GM21825 (cell line): ENCODE data around the gene MYOC.
"Not testable (repeated sequence)": the region's sequence is repeated elsewhere in the genome, so short reads cannot be mapped to it uniquely, and the experiment has no call there.

Experiments
- ATAC-seq: cut with Tn5 transposase; IDR thresholded peaks from one replicate; pipeline ENCODE4 v1.9.1; 2021; ENCODE audit warnings: mild to moderate bottlenecking, moderate library complexity; ENCODE audit not compliant: unreplicated experiment

MYOC gene

GRCh38 chr1:171654201-171654941 is 1.9 kb upstream of the MYOC start:
- ATAC-seq = no peak

DNA sequence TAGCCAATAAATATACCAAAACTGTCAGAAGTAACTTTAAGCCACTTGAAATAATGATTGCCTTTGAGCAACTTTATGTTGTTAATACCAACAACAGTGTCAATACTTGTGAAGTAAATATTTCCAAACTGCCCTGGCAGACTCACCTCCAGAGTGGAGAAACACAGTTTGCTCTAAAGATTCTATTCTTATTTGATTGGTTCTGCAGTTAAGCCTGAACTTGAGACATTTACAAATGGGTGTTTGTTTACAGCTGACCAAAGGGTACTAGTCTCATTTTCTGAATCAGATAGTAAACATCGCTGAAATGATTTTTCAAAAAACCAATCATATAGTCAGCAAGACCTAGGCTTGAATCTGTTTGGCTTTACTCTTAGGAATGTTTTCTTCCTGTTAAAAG is 1.3 kb upstream of the MYOC start:
- no peak for ATAC-seq

- ATAC-seq = no peak
Observed at GRCh38 chr1:171646249-171646560, 6.3 kb downstream of the MYOC start.

DNA sequence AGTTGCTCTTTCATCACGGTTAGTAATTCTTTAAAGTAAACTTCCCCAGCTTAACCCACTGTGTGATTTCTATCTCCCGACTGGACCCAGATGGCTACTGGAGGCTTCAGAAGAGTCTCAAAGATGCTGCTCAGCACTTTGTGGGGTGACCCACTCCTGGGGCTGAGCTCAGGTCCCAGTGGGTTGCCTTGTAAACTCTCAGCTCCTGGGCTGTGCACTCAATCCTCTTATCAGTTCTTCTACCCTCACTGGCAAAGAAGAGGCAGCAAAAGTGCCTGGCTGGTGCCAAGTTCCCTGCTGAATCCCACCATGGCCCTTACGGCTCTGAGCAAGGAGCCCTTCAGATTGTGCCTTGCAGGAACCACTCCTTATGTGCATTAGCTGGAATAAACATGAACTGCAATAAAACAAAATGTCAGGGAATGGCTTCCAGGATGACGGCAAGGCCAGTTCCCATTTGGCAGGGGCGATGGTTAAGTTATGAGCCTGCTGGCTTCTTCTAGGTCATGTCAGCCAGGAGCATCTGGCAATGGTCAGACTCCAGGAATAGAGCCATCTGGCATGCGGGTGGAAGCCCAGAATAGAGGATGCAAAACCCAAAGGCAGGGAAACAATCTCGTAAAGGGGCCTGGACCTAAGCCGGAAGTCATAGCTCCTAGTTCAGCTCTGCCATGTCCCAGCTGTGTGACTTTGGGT is 6.8 kb downstream of the MYOC start:
- no peak for ATAC-seq

DNA sequence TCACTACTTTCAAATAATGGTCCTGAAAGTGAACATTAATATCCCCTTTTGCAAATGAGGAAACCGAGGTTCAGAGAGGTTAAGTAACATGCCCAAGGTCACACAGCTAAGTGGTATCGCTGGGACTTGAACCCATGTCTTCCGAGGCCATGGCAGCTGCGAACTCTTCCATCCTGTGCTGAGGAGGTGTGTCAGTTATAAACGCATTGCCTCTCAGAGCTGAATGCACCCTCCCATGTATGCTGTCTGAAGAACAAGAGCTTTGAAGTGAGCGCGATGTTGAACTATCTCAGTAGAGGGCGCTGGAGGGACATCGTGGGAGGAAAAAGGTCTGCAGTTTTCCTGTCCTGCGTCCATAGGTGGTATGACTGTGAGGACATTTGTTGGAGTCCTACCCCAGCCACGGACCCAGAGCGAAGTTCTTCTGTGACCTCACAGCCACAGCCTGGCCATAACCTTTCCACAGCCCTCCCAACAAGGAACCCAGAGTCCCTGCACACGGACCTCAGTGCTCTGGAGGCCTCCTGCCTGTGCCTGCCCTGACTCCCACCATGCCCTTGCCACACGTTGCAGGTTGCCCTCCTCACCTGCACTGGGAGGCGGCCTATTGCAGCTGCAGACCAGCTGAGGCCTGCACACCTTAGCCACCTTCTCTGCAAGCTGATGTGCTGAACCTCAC is 7.5 kb downstream of the MYOC start:
- ATAC-seq = no peak

- no peak for ATAC-seq
Observed at GRCh38 chr1:171643156-171643555, 9.3 kb downstream of the MYOC start.

DNA sequence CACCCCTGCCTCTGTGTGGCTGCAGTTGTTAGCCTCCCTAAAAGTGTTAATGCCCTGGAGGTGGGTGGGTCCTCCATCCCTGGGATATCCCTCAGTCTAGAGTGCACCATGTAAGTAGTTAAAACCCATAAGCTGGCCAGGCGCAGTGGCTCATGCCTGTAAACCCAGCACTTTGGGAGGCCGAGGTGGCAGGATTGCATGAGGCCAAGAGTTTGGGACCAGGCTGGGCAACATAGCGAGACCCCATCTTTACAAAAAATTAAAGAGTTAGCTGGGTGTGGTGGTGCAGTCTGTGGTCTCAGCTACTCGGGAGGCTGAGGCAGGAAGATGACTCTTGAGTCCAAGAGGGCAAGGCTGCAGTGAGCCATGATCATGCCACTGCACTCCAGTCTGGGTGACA is 10.3 kb downstream of the MYOC start:
- ATAC-seq = no peak

DNA sequence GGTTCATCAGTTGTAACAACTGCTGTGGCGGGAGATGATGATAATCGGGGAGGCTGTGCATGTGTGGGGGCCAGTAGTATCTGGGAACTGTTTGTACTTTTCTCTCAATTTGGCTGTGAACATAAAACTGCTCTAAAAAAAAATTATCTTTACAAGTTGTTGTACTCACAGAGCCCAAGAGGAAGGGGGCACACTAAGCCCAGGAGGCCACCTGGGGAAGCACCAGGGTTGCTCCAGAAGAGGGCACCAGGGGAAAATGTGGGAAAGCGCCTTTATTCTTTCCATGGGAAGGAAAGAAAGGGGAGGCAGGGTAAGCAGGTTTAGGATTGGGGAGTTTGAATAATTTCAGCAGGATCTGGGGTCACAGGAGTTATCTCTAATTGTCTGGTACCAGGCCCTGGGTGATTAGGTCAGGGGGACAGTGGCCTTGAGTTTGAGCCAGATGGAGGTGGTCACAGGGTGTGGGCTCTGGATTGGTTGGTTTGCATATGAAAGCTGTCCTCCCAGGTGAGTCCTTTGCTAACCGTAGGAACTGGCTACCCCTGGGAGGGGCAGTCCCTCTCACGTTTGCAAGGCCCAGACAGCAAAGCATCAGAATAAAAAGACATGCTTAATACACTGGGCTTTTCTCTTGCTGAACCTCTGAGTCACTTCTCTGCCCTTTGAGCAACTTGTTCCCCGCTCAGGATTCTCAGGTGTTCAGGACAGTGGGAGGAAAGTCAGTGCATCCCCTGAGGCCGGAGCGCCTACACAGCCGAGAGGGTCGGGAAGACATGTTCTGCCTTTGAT is 11.2 kb downstream of the MYOC start:
- no peak for ATAC-seq

DNA sequence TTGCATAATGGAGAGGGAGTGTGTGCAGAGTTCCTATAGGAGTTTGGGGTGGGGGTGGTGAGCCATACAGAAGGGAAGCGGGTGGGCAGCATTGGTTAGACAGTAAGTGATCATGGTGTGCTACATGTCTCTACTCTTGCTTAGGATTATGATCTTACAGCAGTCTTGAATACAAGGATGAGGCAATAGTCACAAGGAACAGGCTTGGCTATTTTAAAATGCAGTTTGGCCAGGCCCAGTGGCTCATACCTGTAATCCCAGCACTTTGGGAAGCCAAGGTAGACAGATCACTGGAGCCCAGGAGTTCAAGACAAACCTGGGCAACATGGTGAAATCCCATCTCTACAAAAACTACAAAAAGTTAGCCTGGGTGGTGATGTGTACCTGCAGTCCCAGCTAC is 12.3 kb downstream of the MYOC start:
- ATAC-seq = no peak

DNA sequence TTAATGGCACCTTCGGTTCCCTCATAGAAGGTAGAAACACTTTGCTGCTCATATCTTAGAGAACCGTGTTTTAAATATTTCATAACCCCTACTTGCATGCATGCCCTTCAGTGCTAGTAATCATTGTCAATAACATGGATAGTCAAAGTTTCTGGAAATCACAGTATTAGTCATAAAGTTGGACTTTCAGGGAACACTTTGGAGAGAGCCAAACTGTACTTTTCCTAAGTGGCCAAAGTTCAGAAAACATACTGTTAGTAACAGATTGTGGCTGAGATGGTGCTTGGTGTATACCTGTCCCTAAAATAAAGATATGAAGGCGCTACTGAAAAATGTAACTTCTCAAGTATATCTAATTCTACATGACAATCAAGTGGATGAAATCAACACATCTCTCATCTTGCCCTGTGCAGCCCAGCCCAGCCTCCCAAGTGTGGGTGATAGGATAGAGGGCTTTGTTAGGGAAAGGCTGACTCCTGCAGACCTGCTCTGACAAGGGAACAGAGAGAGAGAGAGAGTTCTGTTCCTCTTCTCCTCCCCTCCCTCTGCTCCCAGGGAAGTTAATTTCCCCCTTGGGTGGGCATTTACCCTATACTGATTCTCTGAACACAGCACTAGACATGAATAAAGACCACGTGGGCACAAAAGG is 14.4 kb downstream of the MYOC start:
- no peak for ATAC-seq

- ATAC-seq = no peak
Observed at GRCh38 chr1:171636141-171636540, 16.3 kb downstream of the MYOC start.

DNA sequence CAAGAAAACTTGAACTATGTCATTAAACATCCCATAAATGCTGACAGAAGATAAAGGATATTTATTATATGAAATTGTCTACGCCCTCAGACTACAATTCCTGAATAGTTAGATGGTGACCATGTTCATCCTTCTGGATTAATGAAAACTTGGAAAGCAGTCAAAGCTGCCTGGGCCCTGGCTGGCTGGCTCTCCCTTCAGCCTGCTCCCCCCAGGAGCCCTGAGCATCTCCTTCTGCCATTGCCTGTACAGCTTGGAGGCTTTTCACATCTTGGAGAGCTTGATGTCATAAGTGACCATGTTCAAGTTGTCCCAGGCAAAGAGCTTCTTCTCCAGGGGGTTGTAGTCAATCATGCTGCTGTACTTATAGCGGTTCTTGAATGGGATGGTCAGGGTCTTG is 16.8 kb downstream of the MYOC start:
- ATAC-seq = no peak

DNA sequence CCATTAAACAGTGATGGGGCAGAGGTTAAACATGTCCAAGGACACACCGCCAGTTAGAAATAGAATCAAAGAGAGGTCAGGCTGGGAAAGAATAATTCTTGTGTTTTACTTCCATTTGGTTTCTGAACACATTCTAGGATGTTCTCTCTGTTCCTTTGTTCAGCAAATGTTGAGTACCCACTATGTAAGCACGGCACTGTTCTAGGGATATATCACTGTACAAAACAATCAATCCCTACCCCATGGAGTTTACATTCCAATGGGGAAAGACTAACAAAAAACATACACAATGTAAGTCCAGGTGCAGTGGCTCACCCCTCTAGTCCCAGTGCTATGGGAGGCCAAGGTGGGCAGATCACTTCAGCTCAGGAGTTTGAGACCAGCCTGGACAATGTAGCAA is 24.3 kb downstream of the MYOC start:
- ATAC-seq = no peak

DNA sequence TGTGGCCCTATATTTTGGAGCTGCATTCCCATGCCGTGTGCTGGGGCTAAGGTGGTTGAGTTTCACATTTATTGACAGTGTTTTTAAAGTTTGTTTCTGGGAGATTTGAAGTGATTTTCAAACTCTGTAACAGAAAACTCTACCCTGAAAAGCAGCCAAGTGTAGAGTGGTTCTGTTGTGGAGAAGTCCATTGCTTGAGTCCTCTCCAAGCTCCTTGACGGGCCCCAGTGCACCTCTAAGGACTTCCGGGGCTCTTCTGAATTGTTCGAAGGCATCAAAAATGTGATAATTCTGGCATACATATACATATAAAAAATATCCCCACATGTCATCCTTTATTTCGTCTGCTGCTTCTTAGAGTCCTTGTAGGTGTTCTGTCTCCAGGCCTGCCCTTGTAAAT is 25.5 kb downstream of the MYOC start:
- no peak for ATAC-seq

GRCh38 chr1:171625225-171625624 is 27.3 kb downstream of the MYOC start:
- no peak for ATAC-seq

GRCh38 chr1:171623651-171624331 is 28.7 kb downstream of the MYOC start:
- no peak for ATAC-seq

DNA sequence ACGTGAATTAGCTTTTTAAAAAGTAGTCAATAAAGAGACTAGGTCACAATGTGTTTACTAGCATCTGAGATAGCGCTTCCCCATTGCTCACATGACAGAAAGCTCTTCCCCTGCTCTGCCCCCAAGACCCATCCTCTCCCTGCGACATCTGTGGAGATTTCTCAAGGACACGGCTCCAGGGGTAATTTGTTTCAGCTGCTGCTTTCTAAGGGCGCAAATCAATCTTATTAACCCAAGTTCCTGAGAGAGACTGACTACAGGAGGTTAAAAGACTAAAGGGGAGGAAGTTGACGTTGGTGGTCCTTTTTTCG is 30.4 kb downstream of the MYOC start, which contains the start of gene MYOCOS:
Gene MYOCOS, plus strand, starts transcription at position 92 of the 311 bp plus-strand sequence. CDS start 1,641 bp downstream, outside the sequence.
- no peak for ATAC-seq

DNA sequence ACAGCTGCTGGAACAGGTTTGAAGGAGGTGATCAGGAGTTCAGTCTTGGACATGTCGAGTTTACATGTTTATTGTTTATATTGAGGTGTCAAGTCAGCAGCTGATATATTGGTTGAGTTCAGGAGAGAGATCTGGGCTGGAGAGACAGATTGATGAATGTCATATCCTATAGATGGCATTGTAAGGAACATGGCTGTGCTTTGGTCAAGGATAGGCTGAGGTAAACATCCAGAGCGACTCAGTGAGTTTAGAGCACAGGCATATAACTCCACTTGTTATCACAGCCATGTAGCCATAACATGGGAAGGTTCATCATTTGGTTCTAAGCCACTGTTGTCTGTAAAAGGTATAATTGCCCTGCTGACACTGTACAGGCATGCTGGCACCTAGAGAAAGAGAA is 35.9 kb downstream of the MYOC start:
- no peak for ATAC-seq

DNA sequence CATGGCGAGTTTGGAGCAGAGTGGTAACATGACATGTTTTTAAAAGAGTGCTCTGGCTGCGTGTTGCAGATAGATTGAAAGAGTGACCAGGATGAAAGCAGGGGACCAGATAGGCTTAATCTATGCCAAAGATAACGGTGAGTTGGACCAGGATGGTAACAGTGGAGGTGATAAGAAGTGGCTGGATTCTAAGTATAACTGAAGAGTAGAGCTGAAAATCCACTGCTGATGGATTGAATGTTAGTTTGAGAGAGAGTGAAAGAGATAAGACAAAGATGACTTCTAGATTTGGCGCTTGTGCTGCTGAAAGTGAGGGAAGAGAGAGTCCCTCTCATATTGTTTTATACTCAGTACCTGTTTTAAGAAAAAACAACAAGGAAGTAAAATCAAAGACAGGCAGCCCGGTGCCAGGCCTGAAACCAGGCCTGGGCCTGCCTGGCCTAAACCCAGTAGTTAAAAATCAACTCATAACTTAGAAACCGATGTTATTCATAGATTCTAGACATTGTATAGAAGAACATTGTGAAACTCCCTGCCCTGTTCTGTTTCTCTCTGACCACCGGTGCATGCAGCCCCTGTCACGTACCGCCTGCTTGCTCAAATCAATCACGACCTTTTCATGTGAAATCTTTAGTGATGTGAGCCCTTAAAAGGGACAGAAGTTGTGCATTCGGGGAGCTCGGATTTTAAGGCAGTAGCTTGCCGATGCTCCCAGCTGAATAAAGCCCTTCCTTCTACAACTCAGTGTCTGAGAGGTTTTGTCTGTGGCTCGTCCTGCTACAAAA is 37.2 kb downstream of the MYOC start:
- not testable (repeated sequence) for ATAC-seq

- ATAC-seq = no peak
Observed at GRCh38 chr1:171613282-171613681, 39.2 kb downstream of the MYOC start.
